ENCODE results near the gene LAMC2.

The LAMC2 gene

DNA sequence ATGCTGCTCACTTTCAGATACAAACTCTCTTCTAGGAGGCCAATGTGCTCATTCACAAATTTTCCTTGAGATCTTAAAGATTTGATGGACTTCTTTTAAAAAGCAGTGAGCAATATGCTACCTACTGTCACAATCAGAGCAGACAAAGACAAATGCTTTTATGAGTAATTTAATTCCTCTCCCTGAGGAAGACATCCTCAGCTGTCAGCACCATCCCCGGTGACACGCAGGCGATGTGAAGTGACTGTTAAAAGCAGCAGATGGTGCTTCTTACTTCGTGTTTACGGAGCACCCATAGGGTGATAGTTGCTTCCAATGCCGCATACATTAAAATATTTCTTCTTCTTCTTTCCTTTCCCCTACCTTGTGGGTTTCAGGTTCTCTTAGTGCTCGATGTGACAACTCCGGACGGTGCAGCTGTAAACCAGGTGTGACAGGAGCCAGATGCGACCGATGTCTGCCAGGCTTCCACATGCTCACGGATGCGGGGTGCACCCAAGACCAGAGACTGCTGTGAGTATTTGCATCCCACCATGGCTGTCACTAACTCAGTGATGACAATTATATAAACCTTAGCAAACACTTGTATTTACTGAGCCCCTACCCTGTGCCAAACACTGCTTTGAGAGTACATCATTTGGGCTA is 29.1 kb downstream of the LAMC2 start:
- DNase-seq: no peak

DNA sequence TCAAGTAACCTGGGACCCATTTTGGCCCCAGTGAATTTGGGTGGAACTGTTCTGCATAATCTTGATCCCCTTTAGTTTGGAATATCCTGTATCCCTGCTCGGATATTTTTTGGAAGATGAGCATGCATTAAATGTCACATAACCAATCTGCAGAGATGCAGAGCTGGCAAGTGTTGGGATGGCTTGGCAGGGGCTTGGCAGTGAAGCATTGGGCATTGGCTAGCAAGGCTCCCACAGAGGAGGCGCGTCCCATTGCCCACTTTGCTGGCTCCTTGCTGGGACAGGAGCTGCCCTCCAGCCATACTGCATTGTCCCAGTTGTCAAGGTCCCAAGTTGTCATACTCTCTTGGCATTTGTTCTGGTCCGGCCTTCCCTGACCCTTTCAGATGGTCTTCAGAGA is 29.9 kb downstream of the LAMC2 start:
- no peak for DNase-seq

DNA sequence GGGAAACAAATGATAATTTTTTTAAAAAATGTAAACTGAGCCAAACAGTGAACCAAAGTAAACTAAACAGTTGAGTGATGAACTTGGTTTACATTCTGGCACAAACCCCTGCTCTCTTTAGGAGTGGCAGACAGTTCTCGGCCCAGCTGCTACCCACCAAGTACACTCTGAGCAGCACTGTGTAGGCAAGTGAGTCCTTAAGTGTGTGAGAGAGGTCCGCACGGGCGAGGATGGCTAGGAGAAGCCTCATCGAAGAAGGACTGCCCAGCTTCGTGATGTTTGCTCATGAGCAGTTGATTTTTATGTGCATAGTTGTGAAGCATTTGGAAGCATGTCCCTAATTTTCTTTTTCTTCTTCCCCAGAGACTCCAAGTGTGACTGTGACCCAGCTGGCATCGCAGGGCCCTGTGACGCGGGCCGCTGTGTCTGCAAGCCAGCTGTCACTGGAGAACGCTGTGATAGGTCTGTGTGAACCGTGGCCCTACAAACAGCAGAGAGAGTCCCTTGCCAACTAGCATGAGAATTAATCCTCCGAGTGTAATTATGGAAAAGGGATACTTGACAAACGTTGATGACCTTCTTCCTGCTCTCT is 32.1 kb downstream of the LAMC2 start:
- DNase-seq: no peak

DNA sequence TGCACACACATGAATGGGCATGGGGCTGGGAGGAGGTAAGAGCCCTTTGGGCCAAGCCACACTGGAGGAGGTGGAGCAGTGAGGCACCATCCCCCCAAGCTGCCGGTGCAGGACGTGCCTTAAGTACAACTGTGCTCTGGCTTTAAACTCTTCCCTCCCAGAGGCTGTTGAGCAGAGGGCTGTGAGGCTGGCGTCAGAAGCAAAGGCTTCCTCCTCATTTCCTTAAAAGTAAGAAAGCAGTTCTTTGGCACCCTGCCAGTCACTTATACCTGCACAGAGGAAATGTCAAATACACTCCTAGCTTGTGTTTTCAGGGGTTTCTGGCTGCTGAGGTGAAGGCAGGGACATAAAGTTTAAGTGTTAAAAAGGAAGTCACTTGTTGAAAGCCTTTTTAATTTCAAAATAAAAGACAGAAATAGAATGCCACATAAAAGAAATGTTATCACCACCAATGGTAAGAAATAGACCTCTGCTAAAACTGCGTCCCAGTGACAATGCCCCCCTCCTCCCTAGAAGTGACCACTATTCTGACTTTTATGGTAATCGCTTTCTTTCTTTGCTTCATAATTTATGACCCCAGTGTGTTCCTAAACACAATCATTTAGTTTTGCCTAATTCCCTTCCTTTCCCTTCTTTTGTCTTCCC is 33.0 kb downstream of the LAMC2 start:
- peak; percentile 14 for DNase-seq

DNA sequence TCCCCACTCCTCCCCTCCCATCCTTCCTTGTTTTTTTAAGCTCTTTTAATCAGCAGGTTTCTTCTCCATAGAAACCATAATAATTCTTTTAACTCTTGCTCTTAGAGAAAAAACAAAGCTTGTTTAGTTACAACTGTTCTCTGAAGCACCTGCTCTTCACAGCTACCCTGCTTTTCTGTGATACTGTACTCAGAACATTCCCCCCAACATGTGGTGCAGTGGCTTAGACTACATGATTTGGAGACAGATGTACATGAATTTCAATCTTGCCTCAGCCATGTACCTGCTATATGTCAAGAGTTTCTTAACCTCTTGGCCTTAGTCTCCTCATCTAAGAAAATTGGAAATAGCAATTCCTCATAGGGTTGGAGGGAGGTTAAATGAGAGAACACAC is 33.5 kb downstream of the LAMC2 start:
- DNase-seq: no peak

DNA sequence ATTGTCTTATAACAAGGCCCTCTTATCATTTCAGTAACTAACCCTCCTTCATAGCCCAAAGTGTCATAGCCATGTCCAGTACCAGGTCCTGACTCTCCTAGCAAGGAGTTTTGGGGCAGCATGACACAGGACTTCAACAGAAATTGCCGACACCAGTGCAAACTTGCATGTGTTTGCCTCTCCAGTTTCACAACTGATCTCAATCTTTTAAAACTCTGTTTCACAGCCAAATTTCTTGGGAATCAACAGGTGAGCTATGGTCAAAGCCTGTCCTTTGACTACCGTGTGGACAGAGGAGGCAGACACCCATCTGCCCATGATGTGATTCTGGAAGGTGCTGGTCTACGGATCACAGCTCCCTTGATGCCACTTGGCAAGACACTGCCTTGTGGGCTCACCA is 36.8 kb downstream of the LAMC2 start:
- DNase-seq: no peak

DNA sequence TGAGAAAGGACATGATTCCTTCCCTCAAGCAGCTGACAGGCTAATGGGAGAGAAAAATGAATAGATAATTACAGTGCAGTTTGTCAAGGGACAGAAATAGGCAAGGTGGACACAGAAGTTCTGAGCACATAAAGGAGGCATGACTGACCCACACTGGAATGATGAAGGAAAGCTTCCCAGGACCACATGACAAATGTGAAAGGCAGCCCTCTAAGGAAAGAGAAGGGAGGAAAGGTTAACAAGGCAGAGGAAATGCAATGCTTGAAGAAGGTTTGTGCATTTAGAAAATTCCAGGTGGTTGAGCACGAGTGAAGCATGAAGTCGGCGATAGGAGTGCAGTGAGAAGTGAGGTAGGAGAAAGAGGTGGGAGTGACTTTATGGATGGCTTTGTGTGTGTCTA is 37.4 kb downstream of the LAMC2 start:
- no peak for DNase-seq

DNA sequence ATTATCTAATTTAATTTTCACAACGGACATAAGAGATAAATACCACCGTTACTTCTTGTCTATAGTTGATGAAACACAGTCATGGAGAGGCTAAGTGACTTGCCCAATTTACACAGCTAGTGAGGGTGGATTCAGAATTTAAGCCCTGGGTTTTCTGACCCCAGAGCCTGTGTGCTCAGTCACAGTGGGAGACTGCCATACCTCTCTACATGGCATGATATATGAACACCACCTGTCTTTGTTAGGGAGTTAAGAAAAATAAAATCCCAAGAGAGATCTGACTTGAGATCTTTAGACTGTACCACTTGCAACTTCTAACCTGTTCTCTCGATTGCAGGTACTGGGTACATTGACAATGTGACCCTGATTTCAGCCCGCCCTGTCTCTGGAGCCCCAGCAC is 40.3 kb downstream of the LAMC2 start:
- no peak for DNase-seq

DNA sequence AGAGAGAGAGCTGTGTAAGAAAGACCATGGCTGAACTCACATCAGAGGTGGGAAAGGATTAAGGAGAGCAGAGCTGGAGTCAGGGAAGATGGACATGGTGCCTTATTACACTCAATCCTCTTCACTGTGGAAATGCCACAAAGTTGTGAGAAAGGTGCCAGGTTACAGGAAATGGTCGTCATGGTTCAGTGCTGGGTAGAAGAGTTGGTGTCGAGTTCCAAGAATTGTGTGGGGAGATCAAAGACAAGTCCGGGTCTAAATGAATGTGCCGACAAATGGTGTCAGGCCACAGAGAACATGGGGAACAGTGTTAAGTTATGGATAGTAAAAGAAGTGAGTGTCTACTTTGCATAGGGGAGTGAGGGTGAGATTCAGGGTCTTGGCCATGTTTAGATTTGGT is 40.9 kb downstream of the LAMC2 start:
- DNase-seq: no peak

DNA sequence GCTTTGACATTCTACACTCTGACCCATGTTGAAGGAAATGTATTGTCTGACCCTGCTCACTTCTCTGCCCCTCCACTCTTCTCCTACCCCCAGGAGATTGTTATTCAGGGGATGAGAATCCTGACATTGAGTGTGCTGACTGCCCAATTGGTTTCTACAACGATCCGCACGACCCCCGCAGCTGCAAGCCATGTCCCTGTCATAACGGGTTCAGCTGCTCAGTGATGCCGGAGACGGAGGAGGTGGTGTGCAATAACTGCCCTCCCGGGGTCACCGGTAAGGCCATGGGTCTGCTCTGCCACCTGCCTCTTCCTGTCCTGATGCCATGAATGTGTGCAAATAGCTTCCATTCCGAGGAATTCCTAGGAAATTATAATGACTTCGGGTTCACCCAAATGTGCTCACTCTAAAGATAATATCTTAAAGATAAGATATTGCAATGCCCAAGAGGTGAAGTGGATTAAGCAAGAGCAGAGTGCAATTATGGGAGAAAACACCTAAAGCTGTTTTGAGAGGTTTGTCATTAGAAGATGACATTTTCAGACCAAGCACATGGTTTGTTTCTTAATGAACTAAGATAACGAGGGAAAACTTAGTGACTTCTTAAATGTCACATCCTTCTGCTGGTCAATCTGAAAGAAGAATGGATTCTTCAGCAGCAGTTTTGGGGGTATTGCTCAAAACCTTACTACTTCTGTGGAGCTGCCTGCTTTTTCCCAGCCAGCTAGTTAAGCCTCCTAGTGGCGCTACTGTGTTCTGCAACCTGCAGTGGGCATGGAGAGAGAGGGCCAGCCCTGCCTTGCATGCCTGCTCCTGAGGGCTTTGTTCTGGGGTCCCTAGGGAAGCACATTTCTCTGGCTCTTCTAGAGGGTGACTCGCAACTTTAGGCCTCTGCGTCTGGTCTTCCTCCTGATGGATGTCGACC is 41.6 kb downstream of the LAMC2 start:
- DNase-seq: peak; percentile 24

DNA sequence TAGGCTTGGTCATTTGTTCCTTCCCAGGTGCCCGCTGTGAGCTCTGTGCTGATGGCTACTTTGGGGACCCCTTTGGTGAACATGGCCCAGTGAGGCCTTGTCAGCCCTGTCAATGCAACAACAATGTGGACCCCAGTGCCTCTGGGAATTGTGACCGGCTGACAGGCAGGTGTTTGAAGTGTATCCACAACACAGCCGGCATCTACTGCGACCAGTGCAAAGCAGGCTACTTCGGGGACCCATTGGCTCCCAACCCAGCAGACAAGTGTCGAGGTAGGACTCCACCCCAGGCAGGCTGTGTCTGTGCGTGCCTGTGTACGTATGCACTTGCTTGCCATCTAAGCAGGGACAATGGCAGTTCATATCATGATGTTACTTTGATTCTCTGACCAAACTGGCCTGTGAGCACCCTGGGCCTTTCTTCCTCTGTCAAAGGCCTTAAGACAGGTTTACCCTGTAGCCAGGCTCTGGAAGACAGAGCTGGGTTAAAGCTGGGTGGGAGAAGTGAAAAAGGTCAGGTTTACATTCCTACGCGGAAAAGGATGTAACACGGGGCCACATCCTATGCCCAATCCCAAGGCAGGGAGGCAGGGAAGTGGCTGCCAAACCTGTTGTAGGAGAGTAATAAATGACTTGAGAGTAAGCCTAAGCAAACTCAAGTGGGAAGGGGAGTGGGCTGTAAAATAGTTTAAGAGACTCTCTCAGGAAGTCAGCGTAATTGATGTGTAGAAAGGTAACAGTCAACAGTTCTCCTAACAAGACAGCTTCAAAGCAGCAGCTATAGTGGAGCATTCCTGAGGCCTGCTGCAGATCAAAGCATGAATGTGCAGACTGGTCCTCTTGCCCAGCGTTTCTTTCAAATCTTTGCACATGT is 42.5 kb downstream of the LAMC2 start:
- no peak for DNase-seq

DNA sequence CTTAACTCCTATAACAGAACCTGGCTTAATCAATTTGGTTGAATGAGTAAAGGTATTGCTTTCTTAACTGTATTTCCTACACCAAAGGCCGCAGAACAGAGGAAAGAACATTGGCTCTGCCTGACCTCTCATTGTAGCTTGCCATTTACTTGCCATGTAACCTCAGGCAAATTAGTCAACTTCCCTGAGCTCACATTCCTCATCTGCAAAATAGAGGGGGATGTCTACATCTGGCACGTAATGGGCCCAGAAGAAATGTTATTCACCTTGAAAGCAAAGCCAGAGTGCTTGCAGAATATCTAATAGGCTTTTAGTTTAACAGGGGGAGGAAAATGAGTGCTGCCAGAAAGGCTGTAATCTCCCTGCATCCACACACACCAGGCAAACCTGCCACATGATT is 44.3 kb downstream of the LAMC2 start:
- no peak for DNase-seq

DNA sequence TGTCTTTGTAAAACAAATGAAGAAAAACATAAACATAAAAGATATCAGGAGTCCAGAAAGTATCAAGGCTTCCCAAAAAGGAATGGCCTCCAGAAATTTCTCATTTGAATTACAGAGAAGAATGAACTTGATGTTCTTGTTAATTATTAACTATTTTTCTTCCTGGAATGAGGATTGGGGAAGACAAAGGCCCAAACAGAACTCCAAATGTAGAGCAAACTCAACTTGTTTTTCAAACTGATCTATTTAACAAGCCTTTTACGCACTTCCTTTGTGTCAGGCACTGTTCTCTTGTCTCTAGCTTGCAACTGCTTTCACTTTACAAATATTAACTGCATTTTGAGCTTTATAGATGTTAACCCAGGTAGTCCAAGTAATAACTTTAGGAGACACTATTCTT is 45.5 kb downstream of the LAMC2 start:
- DNase-seq: no peak

DNA sequence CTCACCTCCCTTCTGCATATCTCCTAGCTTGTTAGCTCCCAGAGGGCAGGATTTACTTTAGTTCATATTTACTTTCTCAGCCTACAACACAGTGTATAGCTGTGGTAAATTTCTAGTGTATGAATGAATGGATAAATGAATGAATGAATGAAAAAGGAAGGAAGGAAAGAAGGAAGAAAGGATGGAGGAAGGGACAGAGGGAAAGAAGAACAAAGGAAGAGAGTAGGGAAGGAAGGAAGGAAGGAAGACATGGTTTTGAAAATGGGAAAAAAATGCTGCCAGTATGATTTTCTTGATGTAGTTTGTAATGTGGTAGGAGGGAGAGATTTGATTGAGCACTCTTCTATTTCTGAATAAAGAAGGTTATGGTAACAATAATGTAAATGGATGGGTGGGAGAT is 47.0 kb downstream of the LAMC2 start:
- DNase-seq: no peak

DNA sequence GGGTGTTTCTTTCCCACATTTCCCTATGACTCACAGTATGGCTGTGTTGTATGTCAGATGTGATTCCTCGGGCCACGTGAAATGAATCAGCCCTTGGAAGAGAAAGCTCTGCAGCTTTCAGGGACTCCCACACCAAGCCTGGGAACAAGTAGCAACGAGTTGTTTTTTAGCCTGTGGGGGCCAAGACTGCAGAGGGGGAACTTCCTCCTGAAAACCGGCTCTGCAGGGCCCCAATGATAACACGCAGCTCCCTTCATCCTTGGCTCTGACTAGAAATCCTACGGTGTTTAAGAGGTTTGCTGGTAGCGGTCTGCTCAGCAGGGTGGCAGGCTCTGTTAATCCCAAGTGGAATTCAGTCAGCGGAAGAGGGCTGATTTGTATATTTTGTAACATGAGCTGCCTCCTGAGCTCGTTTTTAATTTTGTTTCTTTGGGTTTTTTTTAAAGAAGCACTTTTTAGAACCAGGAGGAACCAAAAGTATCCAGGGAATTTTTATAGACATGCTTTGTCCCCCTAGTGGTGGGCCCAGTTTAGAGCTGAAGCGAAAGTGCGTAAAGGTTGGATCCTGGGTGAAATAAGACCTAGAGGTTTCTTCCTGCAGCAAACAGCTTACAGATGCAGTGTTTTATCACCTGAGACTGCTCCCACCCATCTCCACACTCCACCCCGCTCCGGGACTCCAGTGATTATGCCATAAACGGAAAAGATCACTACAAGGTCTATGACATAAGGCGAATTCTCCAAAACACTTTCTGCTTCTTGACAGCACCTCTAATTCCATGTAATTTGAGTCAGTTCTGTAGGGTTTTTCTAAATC is 48.8 kb downstream of the LAMC2 start:
- DNase-seq: no peak

DNA sequence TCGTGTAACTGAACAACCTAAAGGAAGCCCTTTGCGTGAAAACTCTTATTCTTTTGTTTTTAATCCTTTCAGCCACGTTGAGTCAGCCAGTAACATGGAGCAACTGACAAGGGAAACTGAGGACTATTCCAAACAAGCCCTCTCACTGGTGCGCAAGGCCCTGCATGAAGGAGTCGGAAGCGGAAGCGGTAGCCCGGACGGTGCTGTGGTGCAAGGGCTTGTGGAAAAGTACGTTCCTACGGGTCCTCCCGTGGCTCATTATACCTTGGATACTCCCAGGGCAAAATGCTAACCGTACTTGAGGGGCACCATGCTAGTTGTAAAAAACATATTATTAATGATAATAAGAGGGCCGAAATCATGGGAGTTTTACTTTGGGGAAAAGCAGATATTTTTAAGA is 49.4 kb downstream of the LAMC2 start:
- no peak for DNase-seq

DNA sequence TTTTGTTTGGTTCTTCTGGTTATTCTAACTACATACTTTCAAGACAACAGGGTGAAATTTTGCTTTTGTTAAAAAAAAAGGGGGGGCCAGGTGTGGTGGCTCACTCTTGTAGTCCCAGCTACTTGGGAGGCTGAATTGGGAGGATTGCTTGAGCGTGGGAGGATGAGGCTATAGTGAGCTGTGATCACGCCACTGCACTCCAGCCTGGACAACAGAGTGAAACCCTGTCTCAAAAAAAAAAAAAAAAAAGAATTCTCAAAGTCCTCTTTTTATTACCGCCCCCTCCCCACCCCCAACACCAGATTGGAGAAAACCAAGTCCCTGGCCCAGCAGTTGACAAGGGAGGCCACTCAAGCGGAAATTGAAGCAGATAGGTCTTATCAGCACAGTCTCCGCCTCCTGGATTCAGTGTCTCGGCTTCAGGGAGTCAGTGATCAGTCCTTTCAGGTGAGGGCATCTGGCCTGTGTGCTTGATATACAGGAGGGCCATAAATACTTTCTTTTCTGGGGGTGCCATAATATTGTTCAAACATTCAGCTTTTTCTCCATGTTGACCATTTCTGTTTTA is 50.2 kb downstream of the LAMC2 start:
- no peak for DNase-seq

DNA sequence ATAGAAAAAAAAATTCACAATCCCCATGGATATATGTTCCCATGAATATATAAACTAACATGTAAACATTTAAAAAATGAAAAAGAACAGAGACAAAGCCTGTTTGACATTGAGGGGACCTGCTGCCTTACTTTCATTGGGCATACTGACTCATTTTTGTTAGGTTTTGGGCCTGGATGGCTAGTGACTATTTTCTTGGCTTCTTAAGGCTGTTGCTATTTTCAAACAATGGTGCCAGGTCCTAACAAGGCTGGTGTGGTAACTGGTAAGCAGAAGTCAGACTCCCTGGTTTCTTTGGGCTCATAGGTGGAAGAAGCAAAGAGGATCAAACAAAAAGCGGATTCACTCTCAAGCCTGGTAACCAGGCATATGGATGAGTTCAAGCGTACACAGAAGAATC is 51.0 kb downstream of the LAMC2 start:
- no peak for DNase-seq

DNA sequence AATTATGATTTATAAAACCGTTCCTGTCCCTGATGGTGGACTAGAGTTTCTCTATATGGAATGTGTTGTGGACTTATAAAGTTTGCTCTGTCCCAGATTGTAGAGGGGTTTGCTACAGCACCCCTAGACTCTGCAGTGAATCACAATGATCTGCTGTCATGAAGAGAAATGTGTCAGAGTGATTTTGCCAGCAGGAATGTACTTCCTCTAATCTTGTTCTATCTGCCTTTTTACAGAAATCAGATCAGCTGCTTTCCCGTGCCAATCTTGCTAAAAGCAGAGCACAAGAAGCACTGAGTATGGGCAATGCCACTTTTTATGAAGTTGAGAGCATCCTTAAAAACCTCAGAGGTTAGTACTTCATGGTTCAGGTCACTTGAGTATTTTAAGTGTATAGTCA is 52.0 kb downstream of the LAMC2 start:
- DNase-seq: no peak

DNA sequence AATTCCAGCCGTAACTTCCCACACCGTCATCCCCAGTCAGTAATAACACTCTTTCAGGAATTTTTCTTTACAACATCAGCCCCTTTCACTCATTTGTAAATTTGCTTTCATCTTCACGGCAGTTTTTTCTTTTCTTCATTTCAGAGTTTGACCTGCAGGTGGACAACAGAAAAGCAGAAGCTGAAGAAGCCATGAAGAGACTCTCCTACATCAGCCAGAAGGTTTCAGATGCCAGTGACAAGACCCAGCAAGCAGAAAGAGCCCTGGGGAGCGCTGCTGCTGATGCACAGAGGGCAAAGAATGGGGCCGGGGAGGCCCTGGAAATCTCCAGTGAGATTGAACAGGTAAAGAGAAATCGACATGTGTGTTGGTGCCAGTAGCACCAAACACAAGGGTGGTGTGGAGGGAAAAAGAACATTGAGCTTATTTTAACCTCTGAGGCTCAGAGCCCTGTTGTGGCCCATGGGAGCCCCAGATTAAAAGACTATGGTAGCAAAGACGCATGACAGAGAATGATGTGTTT is 53.2 kb downstream of the LAMC2 start:
- DNase-seq: no peak
